ENCODE measurements around the gene EXD2. TPM values are rescaled to one million over a fixed set of nuclear protein-coding genes. Genes with fewer than 3 reads are reported as not detected.

The EXD2 gene
- total and polyA plus RNA-seq, 11 donors: 7.2 to 20.9 (median 16.1) TPM

GRCh38 chr14:69235708-69236107 lies 44.4 kb downstream of the EXD2 start:
- intact Hi-C loops (cut with DNase I): loop anchor here in 1 of 10 donors (5.0 kb wide), 1 partner anchor 103 kb away; no protein-coding TSS in a partner anchor
- Histone ChIP-seq H3K4me3 (no peak overlapping the region), H3K27me3 (no peaks in the 10 kb centered on the region), H3K9me3 (no peaks in the 10 kb centered on the region), H3K36me3 (peaks cover 0 to 94% (median 71%) of the 10 kb centered on the region in 9 donors), H3K27ac (no peak overlapping the region), H3K4me1 (peaks cover 0 to 12% (median under 1%) of the 10 kb centered on the region in 12 donors)
- WGBS, 4 donors: 96 to 100% (median 97%) methylated on average over 1 of the region's 1 CpG
- ATAC-seq (no peak), DNase-seq (no peak)
- TF ChIP-seq CTCF (IDR thresholded peaks at IDR 0.05): no peak
- no peak for TF ChIP-seq POLR2A (IDR thresholded peaks at IDR 0.05)

GRCh38 chr14:69237142-69237541 lies 45.8 kb downstream of the EXD2 start:
- TF ChIP-seq CTCF (IDR thresholded peaks at IDR 0.05) (no peak), POLR2A (IDR thresholded peaks at IDR 0.05) (no peak)
- WGBS, 4 donors: 88 to 100% (median 98%) methylated on average over 1 of the region's 1 CpG

GRCh38 chr14:69237584-69237983 lies 46.3 kb downstream of the EXD2 start:
- no peaks in the 10 kb centered on the region for H3K27me3 ChIP-seq
- ATAC-seq (no peak), DNase-seq (no peak)
- whole genome bisulfite sequencing, 4 donors: 88 to 96% (median 89%) methylated on average over 9 to 12 of the region's 12 CpGs
- TF ChIP-seq POLR2A (IDR thresholded peaks at IDR 0.05) (no peak), CTCF (IDR thresholded peaks at IDR 0.05) (no peak)
- peaks cover 0 to 19% (median 6%) of the 10 kb centered on the region in 12 donors for H3K4me1 ChIP-seq
- no peak overlapping the region for H3K4me3 ChIP-seq
- H3K9me3 ChIP-seq: no peaks in the 10 kb centered on the region
- intact Hi-C loops (cut with DNase I): loop anchor here in 1 of 10 donors (5.0 kb wide), 1 partner anchor 105 kb away; no protein-coding TSS in a partner anchor
- H3K36me3 ChIP-seq: peaks cover 0 to 89% (median 74%) of the 10 kb centered on the region in 9 donors
- no peak overlapping the region for H3K27ac ChIP-seq

More at GRCh38 chr14:69237142-69237541, 45.8 kb downstream of the EXD2 start:
- Histone ChIP-seq H3K9me3 (no peaks in the 10 kb centered on the region), H3K27ac (no peak overlapping the region), H3K4me1 (peaks cover 0 to 16% (median 5%) of the 10 kb centered on the region in 12 donors), H3K4me3 (no peak overlapping the region), H3K27me3 (no peaks in the 10 kb centered on the region), H3K36me3 (peaks cover 0 to 91% (median 78%) of the 10 kb centered on the region in 9 donors)
- DNase-seq (no peak), ATAC-seq (no peak)
- intact Hi-C loops (cut with DNase I): loop anchor here in 1 of 10 donors (5.0 kb wide), 1 partner anchor 105 kb away; no protein-coding TSS in a partner anchor

- intact Hi-C loops (cut with DNase I): loop anchor here in 1 of 10 donors (5.0 kb wide), 1 partner anchor 107 kb away; no protein-coding TSS in a partner anchor
- 90 to 97% (median 93%) methylated on average over 4 of the region's 4 CpGs for WGBS, 4 donors
- Histone ChIP-seq H3K9me3 (no peaks in the 10 kb centered on the region), H3K4me1 (peaks cover 0 to 26% (median 12%) of the 10 kb centered on the region in 12 donors), H3K4me3 (no peak overlapping the region), H3K27me3 (no peaks in the 10 kb centered on the region), H3K36me3 (peaks cover 0 to 85% (median 70%) of the 10 kb centered on the region in 9 donors), H3K27ac (no peak overlapping the region)
- no peak for TF ChIP-seq POLR2A (IDR thresholded peaks at IDR 0.05)
- TF ChIP-seq CTCF (IDR thresholded peaks at IDR 0.05): no peak
- ATAC-seq: no peak
- DNase-seq: no peak
Measured at GRCh38 chr14:69238883-69239282, 47.6 kb downstream of the EXD2 start.
